Uterus (tissue), 4 donors: ENCODE data around the gene APOC4. TPM values are rescaled to one million over a fixed set of nuclear protein-coding genes. Genes with fewer than 3 reads are reported as not detected.

Experiments
- DNase-seq, 2 donors: peaks; one replicate each; pipeline ENCODE4 v3.0.0-alpha.2; 2019 to 2020
- H3K27ac ChIP-seq, 2 donors: fragments of 200-600 bp; sonication (generic); 1 replicate in 1 of 2; 2 replicates in 1 of 2; pipeline ENCODE4 v1.5.1; 2016 to 2018
- H3K27me3 ChIP-seq, 2 donors: fragments of 200-600 bp; sonication (generic); one replicate each; pipeline ENCODE4 v1.5.1; 2018 to 2019; ENCODE audit warnings: control low read depth in 1 of 2
- H3K36me3 ChIP-seq, 2 donors: fragments of 200-600 bp; sonication (generic); one replicate each; pipeline ENCODE4 v1.5.1; 2019; ENCODE audit warnings: control low read depth in 1 of 2
- H3K4me1 ChIP-seq, 2 donors: fragments of 200-600 bp; sonication (generic); one replicate each; pipeline ENCODE4 v1.5.1; 2018 to 2019; ENCODE audit warnings: control low read depth in 1 of 2
- H3K4me3 ChIP-seq, 2 donors: fragments of 200-600 bp; sonication (generic); 1 replicate in 1 of 2; 2 replicates in 1 of 2; pipeline ENCODE4 v1.5.1; 2018 to 2019; ENCODE audit warnings: mild to moderate bottlenecking in 1 of 2
- H3K9me3 ChIP-seq, 2 donors: fragments of 200-600 bp; sonication (generic); one replicate each; pipeline ENCODE4 v1.5.1; 2019; ENCODE audit warnings: control low read depth in 1 of 2
- CTCF ChIP-seq, 4 experiments: fragments of 200-600 bp in 2 of 4; fragments of 450-650 bp in 2 of 4; sonication (generic) in 2 of 4; IDR thresholded peaks; one replicate each; pipeline ENCODE4 v1.5.1; 2016 to 2019; ENCODE audit warnings: antibody characterized with exemption in 4 of 4, mild to moderate bottlenecking in 2 of 4, moderate library complexity in 1 of 4
- POLR2A ChIP-seq, 2 donors: fragments of 450-650 bp; IDR thresholded peaks; one replicate each; pipeline ENCODE4 v1.6.1; 2016; ENCODE audit warnings: antibody characterized with exemption in 2 of 2, mild to moderate bottlenecking in 1 of 2, moderate library complexity in 1 of 2
- intact Hi-C: fragments of 100-400 bp; cut with DNase I; formaldehyde crosslinking; loops from one replicate; pipeline ENCODE4 v1.15.1; 2023; ENCODE audit warnings: low total_unique reads
- total RNA-seq, 4 donors: library from RNA; depleted of rRNA in 3 of 4; stranded (reverse); fragments of >200 nt in 3 of 4; gene quantifications; one replicate each; pipeline versions ENCODE4 v1.1.0 to v1.2.4, GENCODE V29; 2014 to 2023
- donor health status: DM: yes; HTN: yes; CAD: no.

APOC4 gene
- total RNA-seq, result not detected

- intact Hi-C loops, result no loop called here
- no peak for DNase-seq
- no peaks in the 10 kb centered on the region for H3K27me3 ChIP-seq
- TF ChIP-seq POLR2A (IDR thresholded peaks at IDR 0.05), result no peak
- TF ChIP-seq CTCF (IDR thresholded peaks at IDR 0.05), result no peak
- no peak within 1 kb of the TSS for H3K27ac ChIP-seq
- no peaks in the 10 kb centered on the region for H3K36me3 ChIP-seq
- H3K4me1 ChIP-seq, result no peaks in the 10 kb centered on the region
- no peak within 1 kb of the TSS for H3K4me3 ChIP-seq
- no peaks in the 10 kb centered on the region for H3K9me3 ChIP-seq
These were observed at the start of gene APOC4 for GRCh38 chr19:44942067-44942571. TSS of gene APOC4 (plus strand) at chr19:44942237. CDS start at chr19:44942278, 41 bp downstream.

- no peaks in the 10 kb centered on the region for H3K36me3 ChIP-seq
- DNase-seq, result no peak
- H3K9me3 ChIP-seq, result no peaks in the 10 kb centered on the region
- H3K27ac ChIP-seq, result no peak overlapping the region
- H3K4me1 ChIP-seq, result peaks cover 4 to 14% of the 10 kb centered on the region in 2 donors
- H3K4me3 ChIP-seq, result no peak overlapping the region
- no peak for TF ChIP-seq CTCF (IDR thresholded peaks at IDR 0.05)
- no peak for TF ChIP-seq POLR2A (IDR thresholded peaks at IDR 0.05)
- intact Hi-C loops, result no loop called here
- no peaks in the 10 kb centered on the region for H3K27me3 ChIP-seq
These were observed 49.1 kb upstream of the APOC4 start for GRCh38 chr19:44892932-44893331.

GRCh38 chr19:44893332-44894051, 48.5 kb upstream of the APOC4 start:
- no peaks in the 10 kb centered on the region for H3K27me3 ChIP-seq
- peaks cover 4 to 14% of the 10 kb centered on the region in 2 donors for H3K4me1 ChIP-seq
- no peak overlapping the region for H3K27ac ChIP-seq
- H3K36me3 ChIP-seq, result no peaks in the 10 kb centered on the region
- no peak for DNase-seq
- TF ChIP-seq POLR2A (IDR thresholded peaks at IDR 0.05), result no peak
- no peak for TF ChIP-seq CTCF (IDR thresholded peaks at IDR 0.05)
- H3K4me3 ChIP-seq, result no peak overlapping the region
- intact Hi-C loops, result no loop called here
- H3K9me3 ChIP-seq, result no peaks in the 10 kb centered on the region

- DNase-seq, result no peak
- no peaks in the 10 kb centered on the region for H3K27me3 ChIP-seq
- H3K27ac ChIP-seq, result no peak overlapping the region
- no peak overlapping the region for H3K4me3 ChIP-seq
- TF ChIP-seq POLR2A (IDR thresholded peaks at IDR 0.05) (no peak), CTCF (IDR thresholded peaks at IDR 0.05) (no peak)
- intact Hi-C loops, result no loop called here
- H3K36me3 ChIP-seq, result no peaks in the 10 kb centered on the region
- no peaks in the 10 kb centered on the region for H3K9me3 ChIP-seq
- H3K4me1 ChIP-seq, result peaks cover 4 to 14% of the 10 kb centered on the region in 2 donors
These were observed 48.0 kb upstream of the APOC4 start for GRCh38 chr19:44894052-44894400.

GRCh38 chr19:44894946-44895345, 47.1 kb upstream of the APOC4 start:
- H3K4me1 ChIP-seq, result peaks cover 0 to 10% of the 10 kb centered on the region in 2 donors
- intact Hi-C loops, result no loop called here
- no peak overlapping the region for H3K27ac ChIP-seq
- H3K9me3 ChIP-seq, result no peaks in the 10 kb centered on the region
- no peaks in the 10 kb centered on the region for H3K27me3 ChIP-seq
- no peak overlapping the region for H3K4me3 ChIP-seq
- no peak for DNase-seq
- TF ChIP-seq POLR2A (IDR thresholded peaks at IDR 0.05), result no peak
- TF ChIP-seq CTCF (IDR thresholded peaks at IDR 0.05), result no peak
- H3K36me3 ChIP-seq, result no peaks in the 10 kb centered on the region
